NCI-H146 treated with DMSO at 0.1 percent for 48 hours (cell line): Measurements from ENCODE around the gene VCAM1.
"Not testable (repeated sequence)": the region's sequence is repeated elsewhere in the genome, so short reads cannot be mapped to it uniquely, and the experiment has no call there.

Experiments used
- DNase-seq: peaks from one replicate; lab custom pipeline; 2025; ENCODE audit not compliant: unreplicated experiment; lab: John Stamatoyannopoulos, UW

VCAM1 gene

DNA sequence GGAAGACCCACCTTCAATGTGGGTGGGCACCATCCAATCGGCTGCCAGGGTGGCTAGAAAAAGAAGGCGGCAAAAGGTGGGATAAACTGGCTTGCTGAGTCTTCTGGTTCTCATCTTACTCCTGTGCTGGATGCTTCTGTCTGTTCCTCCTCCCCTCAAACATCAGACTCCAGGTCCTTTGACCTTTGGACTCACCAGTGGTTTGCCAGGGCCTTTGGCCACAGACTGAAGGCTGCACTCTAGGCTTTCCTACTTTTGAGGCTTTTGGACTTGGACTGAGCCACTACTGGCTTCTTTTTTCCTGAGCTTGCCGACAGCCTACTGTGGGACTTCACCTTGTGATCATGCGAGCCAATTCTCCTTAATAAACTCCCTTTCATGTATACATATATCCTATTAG is 55.9 kb downstream of the VCAM1 start:
- no peak for DNase-seq

DNA sequence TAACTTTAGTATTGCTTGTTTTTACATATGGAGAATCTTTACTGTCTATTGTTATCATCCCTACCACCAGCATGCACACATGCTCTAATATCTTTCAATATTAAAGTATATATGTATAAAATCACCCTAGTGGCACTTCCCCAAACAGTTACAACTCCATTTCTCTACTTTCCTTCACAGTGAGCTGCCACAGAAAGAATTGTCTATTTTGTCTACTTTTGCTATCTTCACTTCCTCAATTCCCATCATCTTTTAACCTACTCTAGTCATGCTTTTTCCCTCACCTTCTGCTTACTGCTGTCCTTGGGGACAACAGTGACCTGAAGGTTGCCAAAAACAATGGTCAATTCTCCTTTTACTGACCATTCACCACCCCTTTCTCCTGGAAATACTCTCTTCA is 59.2 kb downstream of the VCAM1 start:
- DNase-seq, result no peak

- DNase-seq, result no peak
Observed at GRCh38 chr1:100780814-100781213, 61.3 kb downstream of the VCAM1 start.

DNA sequence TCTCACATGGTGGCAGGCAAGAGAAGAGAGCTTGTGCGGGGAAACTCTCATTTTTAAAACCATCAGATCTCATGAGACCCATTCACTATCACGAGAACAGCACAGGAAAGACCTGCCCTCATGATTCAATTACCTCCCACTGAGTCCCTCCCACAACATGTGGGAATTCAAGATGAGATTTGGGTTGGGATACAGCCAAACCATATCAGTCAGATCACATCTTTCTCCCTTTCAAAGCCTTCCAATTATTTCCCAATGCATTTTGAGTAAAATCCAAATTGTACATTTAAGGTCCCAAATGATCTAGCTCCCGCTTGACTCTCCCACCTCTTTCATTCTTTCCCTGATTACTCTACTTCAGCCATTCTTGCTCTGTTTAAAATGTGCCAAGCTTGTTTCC is 62.2 kb downstream of the VCAM1 start:
- not testable (repeated sequence) for DNase-seq

- DNase-seq, result no peak
Observed at GRCh38 chr1:100782473-100783039, 63.0 kb downstream of the VCAM1 start.

DNA sequence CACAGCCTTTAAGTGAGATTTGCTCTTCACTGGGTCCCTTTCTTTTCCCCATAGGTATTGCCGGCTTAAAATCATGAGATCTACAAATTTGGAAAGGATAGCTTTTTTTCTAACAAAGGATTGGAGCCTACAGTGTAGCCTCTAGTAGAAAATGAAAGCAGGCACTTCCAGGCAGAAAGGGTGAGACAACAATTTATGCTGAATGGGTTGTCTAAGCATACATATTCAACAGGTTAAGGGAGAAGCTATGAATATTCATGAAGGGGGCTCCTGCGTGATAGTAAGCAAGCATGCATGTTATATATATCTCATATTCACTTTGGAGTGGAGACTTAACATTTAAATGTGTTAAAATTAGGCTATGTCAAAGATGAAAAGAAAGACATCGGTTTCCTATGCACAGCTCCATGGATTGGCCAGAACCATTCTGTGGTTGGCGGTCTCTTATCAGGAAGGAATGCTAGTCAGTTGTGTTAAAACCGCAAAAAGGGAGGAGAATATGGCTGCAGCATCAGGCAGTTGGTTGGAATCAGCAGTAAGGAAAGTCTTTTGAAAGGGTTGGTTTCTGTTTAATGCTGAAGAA is 66.0 kb downstream of the VCAM1 start:
- no peak for DNase-seq

DNA sequence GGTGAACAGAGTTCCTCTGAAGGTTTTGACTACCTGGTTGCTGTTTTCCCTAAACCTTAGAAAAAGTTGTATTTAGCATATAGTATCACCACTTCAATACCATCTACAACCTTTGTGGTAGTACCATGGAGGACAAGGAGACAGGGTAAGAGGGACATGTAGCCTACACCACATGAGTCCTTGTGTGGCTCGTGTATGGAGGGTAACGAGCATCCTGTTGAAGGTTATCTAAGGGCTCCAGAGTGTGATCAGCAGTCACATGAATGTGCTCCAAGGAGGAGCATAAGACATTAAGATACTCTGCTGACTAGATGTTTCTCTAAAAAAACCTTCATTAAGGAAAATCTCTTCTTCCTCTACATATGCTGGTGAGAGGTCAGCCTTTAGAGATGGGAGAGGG is 67.3 kb downstream of the VCAM1 start:
- DNase-seq, result no peak
